ENCODE measurements around the gene DENND6B.

GRCh38 chr22:50308986-50309600 is 17.7 kb downstream of the DENND6B start:
- TF ChIP-seq CTCF (IDR thresholded peaks at IDR 0.05) (no peak), POLR2AphosphoS5 (IDR thresholded peaks at IDR 0.05; ENCODE audit: insufficient read depth in 1 of 2, low read depth in 1 of 2) (no peak), POLR2A (IDR thresholded peaks at IDR 0.05) (no peak)

Measured in vagina (tissue), 2 donors.